Measurements from ENCODE around the gene SMARCB1. TPM values are rescaled to one million over a fixed set of nuclear protein-coding genes. Genes with fewer than 3 reads are reported as not detected.

Gene SMARCB1
- polyA plus RNA-seq, 1 of the 3 experiments (the other 2 are of a cell fraction) = 215 TPM

GRCh38 chr22:23857606-23858483 is 71.1 kb downstream of the SMARCB1 start, which contains the start of gene SLC2A11:
TSS of gene SLC2A11 (plus strand) at chr22:23857875. CDS start at chr22:23858000, 125 bp downstream.
- Histone ChIP-seq H3K27me3 (ENCODE audit: insufficient read depth) (no peaks in the 10 kb centered on the region), H3K9ac (peak within 1 kb of the TSS; percentile 72), H3K79me2 (ENCODE audit: insufficient read depth) (no peaks in the 10 kb centered on the region), H4K20me1 (ENCODE audit: insufficient read depth) (no peaks in the 10 kb centered on the region), H3K4me2 (peak within 1 kb of the TSS; percentile 100), H3K4me3 (ENCODE audit: low read depth in 2 of 2, low read length in 1 of 2) (peak within 1 kb of the TSS; percentile 87 to 88), H2AFZ (ENCODE audit: low read depth) (peak within 1 kb of the TSS; percentile 99), H3K27ac (ENCODE audit: low read depth in 2 of 2, low read length in 1 of 2) (peak within 1 kb of the TSS; percentile 59 to 97), H3F3A (replicated peaks; ENCODE audit: insufficient read depth) (peaks cover 6% of the 10 kb centered on the region), H3K36me3 (replicated peaks in 1 of 2; ENCODE audit: control insufficient read depth in 1 of 2, insufficient read depth in 2 of 2, low read length in 1 of 2) (no peaks in the 10 kb centered on the region), H3K9me3 (no peaks in the 10 kb centered on the region), H3K4me1 (ENCODE audit: control insufficient read depth in 1 of 2, insufficient read depth in 2 of 2, low read depth in 1 of 2, low read length in 1 of 2) (peaks cover 0 to 22% of the 10 kb centered on the region in 2 experiments; a peak in 2 of 4 replicates), H3K9me2 (no peaks in the 10 kb centered on the region)
- POLR2A ChIA-PET = interaction anchor here (0.6 to 1.6 kb wide), 10 partner anchors 8 to 109 kb away, joined by 3 to 15 read pairs (median 4); partner anchors contain the start of genes CHCHD10 and MIF
- TF ChIP-seq CTCF (IDR thresholded peaks at IDR 0.05) (peak; percentile 31), RXRA (IDR thresholded peaks at IDR 0.05; ENCODE audit: borderline replicate concordance, low read depth) (no peak), YY1 (IDR thresholded peaks at IDR 0.05; ENCODE audit: low read depth) (peak; percentile 57), EZH2phosphoT487 (IDR thresholded peaks at IDR 0.05; ENCODE audit: borderline replicate concordance, low read depth) (no peak), RAD21 (IDR thresholded peaks at IDR 0.05; ENCODE audit: low read length) (peak; percentile 35), POLR2AphosphoS5 (IDR thresholded peaks at IDR 0.05; ENCODE audit: low read depth, low read length) (peak; percentile 92), SMC3 (IDR thresholded peaks at IDR 0.05; ENCODE audit: low read depth, low read length) (no peak), MXI1 (IDR thresholded peaks at IDR 0.05; ENCODE audit: low read depth, low read length) (peak; percentile 18), NRF1 (IDR thresholded peaks at IDR 0.05; ENCODE audit: low read depth, low read length) (peak; percentile 100), MAX (IDR thresholded peaks at IDR 0.05; ENCODE audit: low read depth) (peak; percentile 32; the same call in 1 of the 2 replicates), PBX3 (IDR thresholded peaks at IDR 0.05) (no peak)
- CTCF ChIA-PET = interaction anchor here (0.7 to 3.2 kb wide), 22 partner anchors 8 to 339 kb away, joined by 3 to 35 read pairs (median 3); partner anchors contain the start of genes CHCHD10 and MIF
- peak; percentile 96 for DNase-seq
- 4% methylated on average over 31 of the region's 60 CpGs for WGBS (ENCODE audit: low lambda C conversion rate)

- H3K9ac ChIP-seq = peak overlapping the region; percentile 72
- peak overlapping the region in 1 of 2 experiments; percentile 97; a peak in 2 of 4 replicates for H3K27ac ChIP-seq (ENCODE audit: low read depth in 2 of 2, low read length in 1 of 2)
- H3K36me3 ChIP-seq (replicated peaks in 1 of 2; ENCODE audit: control insufficient read depth in 1 of 2, insufficient read depth in 2 of 2, low read length in 1 of 2) = no peaks in the 10 kb centered on the region
- H3F3A ChIP-seq (replicated peaks; ENCODE audit: insufficient read depth) = peaks cover 6% of the 10 kb centered on the region
- peaks cover 0 to 22% of the 10 kb centered on the region in 2 experiments; a peak in 2 of 4 replicates for H3K4me1 ChIP-seq (ENCODE audit: control insufficient read depth in 1 of 2, insufficient read depth in 2 of 2, low read depth in 1 of 2, low read length in 1 of 2)
- no peaks in the 10 kb centered on the region for H3K9me3 ChIP-seq
- CTCF ChIA-PET = interaction anchor here (0.8 to 3.2 kb wide), 13 partner anchors 9 to 317 kb away, joined by 3 to 35 read pairs (median 5); partner anchors contain the start of genes CHCHD10 and MIF
- no peaks in the 10 kb centered on the region for H4K20me1 ChIP-seq (ENCODE audit: insufficient read depth)
- no peaks in the 10 kb centered on the region for H3K27me3 ChIP-seq (ENCODE audit: insufficient read depth)
- POLR2A ChIA-PET = interaction anchor here (0.5 to 1.6 kb wide), 3 partner anchors 13 to 152 kb away, joined by 3 to 4 read pairs (median 4); no protein-coding TSS in a partner anchor
- 76% methylated on average over 7 of the region's 7 CpGs for WGBS (ENCODE audit: low lambda C conversion rate)
- peak overlapping the region; percentile 100 for H3K4me2 ChIP-seq
- no peak for TF ChIP-seq NRF1 (IDR thresholded peaks at IDR 0.05; ENCODE audit: low read depth, low read length)
- TF ChIP-seq EZH2phosphoT487 (IDR thresholded peaks at IDR 0.05; ENCODE audit: borderline replicate concordance, low read depth) = no peak
- no peak for TF ChIP-seq YY1 (IDR thresholded peaks at IDR 0.05; ENCODE audit: low read depth)
- no peak for TF ChIP-seq FOXJ3 (CRISPR knock-in tag; IDR thresholded peaks at IDR 0.05)
- TF ChIP-seq USF2 (IDR thresholded peaks at IDR 0.05; ENCODE audit: borderline replicate concordance, low read depth, low read length) = no peak
- TF ChIP-seq CHD2 (IDR thresholded peaks at IDR 0.05; ENCODE audit: low read length, partially characterized antibody) = no peak
- TF ChIP-seq IRF3 (IDR thresholded peaks at IDR 0.05; ENCODE audit: low read depth, low read length) = no peak
- TF ChIP-seq ELF1 (IDR thresholded peaks at IDR 0.05) = no peak
- no peaks in the 10 kb centered on the region for H3K9me2 ChIP-seq
- H2AFZ ChIP-seq (ENCODE audit: low read depth) = no peak overlapping the region
- H3K79me2 ChIP-seq (ENCODE audit: insufficient read depth) = no peaks in the 10 kb centered on the region
- no peak for DNase-seq
- peak overlapping the region; percentile 87 to 88 for H3K4me3 ChIP-seq (ENCODE audit: low read depth in 2 of 2, low read length in 1 of 2)
These were observed 71.7 kb downstream of the SMARCB1 start for GRCh38 chr22:23858484-23858815.

Measured in SK-N-SH (cell line).